Suprapubic skin (tissue), 4 donors: ENCODE measurements around the gene LDLRAD4.

Source experiments
- CTCF ChIP-seq, 2 donors: fragments of 200-600 bp in 1 of 2; fragments of 450-650 bp in 1 of 2; sonication (generic) in 1 of 2; IDR thresholded peaks; one replicate each; pipeline ENCODE4 v1.5.1; 2016 to 2019; ENCODE audit warnings: antibody characterized with exemption in 2 of 2, mild to moderate bottlenecking in 1 of 2, moderate library complexity in 1 of 2
- EP300 ChIP-seq: sonication (generic); formaldehyde crosslinking; IDR thresholded peaks from one replicate; pipeline ENCODE4 v1.6.1; 2017; ENCODE audit warnings: antibody characterized with exemption
- POLR2A ChIP-seq, 2 donors: fragments of 450-650 bp; IDR thresholded peaks; one replicate each; pipeline ENCODE4 v1.6.1; 2017; ENCODE audit warnings: antibody characterized with exemption in 2 of 2, mild to moderate bottlenecking in 2 of 2, moderate library complexity in 2 of 2
- POLR2AphosphoS5 ChIP-seq, 3 donors: sonication (generic); formaldehyde crosslinking; IDR thresholded peaks; one replicate each; pipeline ENCODE4 v1.6.1; 2017; ENCODE audit warnings: antibody characterized with exemption in 3 of 3

- TF ChIP-seq EP300 = no peak
- no peak for TF ChIP-seq CTCF (IDR thresholded peaks at IDR 0.05)
- TF ChIP-seq POLR2A (IDR thresholded peaks at IDR 0.05) = no peak
- TF ChIP-seq POLR2AphosphoS5 (IDR thresholded peaks at IDR 0.05) = no peak
These were observed 351.7 kb downstream of the LDLRAD4 start for GRCh38 chr18:13570216-13570615.
